GM21576 (cell line): Measurements from ENCODE around the gene KCNMA1.

Source experiments
- ATAC-seq: cut with Tn5 transposase; IDR thresholded peaks from one replicate; pipeline ENCODE4 v1.9.1; 2021; ENCODE audit warnings: mild to moderate bottlenecking, moderate library complexity; ENCODE audit not compliant: unreplicated experiment

The KCNMA1 gene

GRCh38 chr10:77037735-77038403 is 599.7 kb downstream of the KCNMA1 start:
- ATAC-seq = no peak

GRCh38 chr10:77036993-77037734 is 600.4 kb downstream of the KCNMA1 start:
- no peak for ATAC-seq

- ATAC-seq = no peak
These were observed 601.3 kb downstream of the KCNMA1 start for GRCh38 chr10:77036276-77036675.

- ATAC-seq = no peak
These were observed 602.8 kb downstream of the KCNMA1 start for GRCh38 chr10:77034795-77035194.

- no peak for ATAC-seq
These were observed 603.4 kb downstream of the KCNMA1 start for GRCh38 chr10:77034240-77034639.

GRCh38 chr10:77032188-77032570 is 605.4 kb downstream of the KCNMA1 start:
- ATAC-seq = no peak

- no peak for ATAC-seq
These were observed 605.9 kb downstream of the KCNMA1 start for GRCh38 chr10:77031531-77032187.

- no peak for ATAC-seq
These were observed 606.6 kb downstream of the KCNMA1 start for GRCh38 chr10:77030974-77031373.

GRCh38 chr10:77029777-77030717 is 607.6 kb downstream of the KCNMA1 start:
- no peak for ATAC-seq

GRCh38 chr10:77028042-77028441 is 609.6 kb downstream of the KCNMA1 start:
- ATAC-seq = no peak

- ATAC-seq = peak; percentile 88
These were observed 610.0 kb downstream of the KCNMA1 start for GRCh38 chr10:77027576-77027975.

GRCh38 chr10:77027141-77027540 is 610.5 kb downstream of the KCNMA1 start:
- ATAC-seq = no peak

GRCh38 chr10:77026148-77026547 is 611.5 kb downstream of the KCNMA1 start:
- ATAC-seq = no peak

- no peak for ATAC-seq
These were observed 613.1 kb downstream of the KCNMA1 start for GRCh38 chr10:77024461-77024860.

- no peak for ATAC-seq
These were observed 614.2 kb downstream of the KCNMA1 start for GRCh38 chr10:77023396-77023795.

- no peak for ATAC-seq
These were observed 614.9 kb downstream of the KCNMA1 start for GRCh38 chr10:77022671-77023070.

GRCh38 chr10:77021966-77022490 is 615.6 kb downstream of the KCNMA1 start:
- no peak for ATAC-seq

- ATAC-seq = no peak
These were observed 617.1 kb downstream of the KCNMA1 start for GRCh38 chr10:77020426-77021040.

GRCh38 chr10:77016855-77017254 is 620.8 kb downstream of the KCNMA1 start:
- no peak for ATAC-seq

- no peak for ATAC-seq
These were observed 621.3 kb downstream of the KCNMA1 start for GRCh38 chr10:77016278-77016815.
